CD4-positive, alpha-beta T cell treated with Interleukin-6 at 100 ng/mL for 8 hours (primary cell): ENCODE results near the gene TMEM87B.

ENCODE experiments used
- DNase-seq: peaks from one replicate; pipeline ENCODE4 v3.0.0-alpha.2; 2020; ENCODE audit warnings: mixed read lengths, low spot score

The TMEM87B gene

GRCh38 chr2:112054847-112055729, at the start of gene TMEM87B:
TSS of gene TMEM87B (plus strand) at chr2:112055269. CDS start at chr2:112055592, 323 bp downstream.
- DNase-seq = peak; percentile 99

- no peak for DNase-seq
Measured at GRCh38 chr2:112005406-112006075, 49.5 kb upstream of the TMEM87B start.

- no peak for DNase-seq
Measured at GRCh38 chr2:112006076-112006410, 49.0 kb upstream of the TMEM87B start.

- no peak for DNase-seq
Measured at GRCh38 chr2:112007493-112007892, 47.6 kb upstream of the TMEM87B start.

- no peak for DNase-seq
Measured at GRCh38 chr2:112008910-112009485, 46.1 kb upstream of the TMEM87B start.

- no peak for DNase-seq
Measured at GRCh38 chr2:112010751-112011150, 44.3 kb upstream of the TMEM87B start.

GRCh38 chr2:112012556-112012955, 42.5 kb upstream of the TMEM87B start:
- no peak for DNase-seq

GRCh38 chr2:112018846-112019245, 36.2 kb upstream of the TMEM87B start:
- no peak for DNase-seq

GRCh38 chr2:112019569-112019982, 35.5 kb upstream of the TMEM87B start:
- DNase-seq = no peak

- no peak for DNase-seq
Measured at GRCh38 chr2:112020561-112020960, 34.5 kb upstream of the TMEM87B start.

GRCh38 chr2:112021290-112021689, 33.8 kb upstream of the TMEM87B start:
- DNase-seq = no peak

- no peak for DNase-seq
Measured at GRCh38 chr2:112021781-112022231, 33.3 kb upstream of the TMEM87B start.

GRCh38 chr2:112023707-112024106, 31.4 kb upstream of the TMEM87B start:
- no peak for DNase-seq

GRCh38 chr2:112024231-112024630, 30.8 kb upstream of the TMEM87B start:
- DNase-seq = no peak

- DNase-seq = no peak
Measured at GRCh38 chr2:112024896-112025491, 30.1 kb upstream of the TMEM87B start.

GRCh38 chr2:112026509-112026908, 28.6 kb upstream of the TMEM87B start:
- DNase-seq = no peak

- no peak for DNase-seq
Measured at GRCh38 chr2:112027767-112028166, 27.3 kb upstream of the TMEM87B start.

GRCh38 chr2:112029164-112029563, 25.9 kb upstream of the TMEM87B start:
- DNase-seq = no peak

- DNase-seq = no peak
Measured at GRCh38 chr2:112031473-112032223, 23.4 kb upstream of the TMEM87B start.

GRCh38 chr2:112032224-112032586, 22.9 kb upstream of the TMEM87B start:
- no peak for DNase-seq

GRCh38 chr2:112032689-112033465, 22.2 kb upstream of the TMEM87B start:
- DNase-seq = no peak
